T-helper 2 cell treated with Interferon-gamma antibody and Interleukin-4, amounts not matched to agents 100 ng/mL and 5 ng/mL, for 36 hours (primary cell): ENCODE results near the gene POGLUT2. TPM values are rescaled to one million over a fixed set of nuclear protein-coding genes. Genes with fewer than 3 reads are reported as not detected.
"Not testable (repeated sequence)": the region's sequence is repeated elsewhere in the genome, so short reads cannot be mapped to it uniquely, and the experiment has no call there.

Source experiments
- intact Hi-C: fragments of 100-400 bp; cut with micrococcal nuclease; formaldehyde crosslinking; loops from one replicate; pipeline ENCODE4 v1.15.1; 2023
- total RNA-seq: library from RNA; stranded (reverse); gene quantifications from 2 replicates; pipeline ENCODE4 v1.2.3, GENCODE V29; 2022

Gene POGLUT2
- total RNA-seq, 1 donor from 2014 or later: 13.4 TPM

GRCh38 chr13:102812611-102813287 is 14.0 kb upstream of the POGLUT2 start:
- intact Hi-C loops: no loop called here

DNA sequence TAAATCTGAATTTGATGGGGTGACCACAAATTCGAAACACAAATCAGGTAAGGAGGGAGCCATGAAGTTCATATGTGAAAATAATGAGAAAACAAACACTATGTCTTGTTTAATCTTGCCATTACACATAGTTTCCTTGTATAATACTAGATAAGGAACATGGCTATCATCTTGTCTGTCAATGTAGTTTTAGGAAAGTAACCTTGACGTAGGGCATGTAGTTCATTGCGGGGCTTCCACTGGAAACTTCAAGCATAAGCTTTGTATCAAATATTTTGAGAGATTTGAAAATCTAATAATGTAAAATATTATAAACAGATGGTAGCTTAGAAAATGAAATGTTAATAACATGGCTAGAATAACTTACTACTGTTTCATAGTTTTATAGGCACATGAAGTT is 8.9 kb upstream of the POGLUT2 start:
- intact Hi-C loops: no loop called here

DNA sequence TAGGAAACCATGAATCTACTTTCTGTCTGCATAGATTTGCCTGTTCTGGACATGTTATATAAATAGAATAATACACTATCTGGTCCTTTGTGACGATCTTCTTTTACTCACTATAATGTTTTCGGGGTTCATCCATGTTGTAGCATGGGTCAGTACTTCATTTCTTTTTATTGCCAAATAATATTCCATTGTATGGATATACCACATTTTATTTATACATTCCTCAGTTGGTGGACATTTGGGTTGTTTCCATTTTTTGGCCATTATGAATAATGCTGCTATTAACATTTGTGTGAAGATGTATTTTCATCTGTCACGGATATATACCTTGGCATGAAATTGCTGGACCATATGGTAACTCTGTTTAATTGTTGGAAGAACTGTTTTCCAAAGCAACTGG is 6.9 kb upstream of the POGLUT2 start:
- intact Hi-C loops: no loop called here

DNA sequence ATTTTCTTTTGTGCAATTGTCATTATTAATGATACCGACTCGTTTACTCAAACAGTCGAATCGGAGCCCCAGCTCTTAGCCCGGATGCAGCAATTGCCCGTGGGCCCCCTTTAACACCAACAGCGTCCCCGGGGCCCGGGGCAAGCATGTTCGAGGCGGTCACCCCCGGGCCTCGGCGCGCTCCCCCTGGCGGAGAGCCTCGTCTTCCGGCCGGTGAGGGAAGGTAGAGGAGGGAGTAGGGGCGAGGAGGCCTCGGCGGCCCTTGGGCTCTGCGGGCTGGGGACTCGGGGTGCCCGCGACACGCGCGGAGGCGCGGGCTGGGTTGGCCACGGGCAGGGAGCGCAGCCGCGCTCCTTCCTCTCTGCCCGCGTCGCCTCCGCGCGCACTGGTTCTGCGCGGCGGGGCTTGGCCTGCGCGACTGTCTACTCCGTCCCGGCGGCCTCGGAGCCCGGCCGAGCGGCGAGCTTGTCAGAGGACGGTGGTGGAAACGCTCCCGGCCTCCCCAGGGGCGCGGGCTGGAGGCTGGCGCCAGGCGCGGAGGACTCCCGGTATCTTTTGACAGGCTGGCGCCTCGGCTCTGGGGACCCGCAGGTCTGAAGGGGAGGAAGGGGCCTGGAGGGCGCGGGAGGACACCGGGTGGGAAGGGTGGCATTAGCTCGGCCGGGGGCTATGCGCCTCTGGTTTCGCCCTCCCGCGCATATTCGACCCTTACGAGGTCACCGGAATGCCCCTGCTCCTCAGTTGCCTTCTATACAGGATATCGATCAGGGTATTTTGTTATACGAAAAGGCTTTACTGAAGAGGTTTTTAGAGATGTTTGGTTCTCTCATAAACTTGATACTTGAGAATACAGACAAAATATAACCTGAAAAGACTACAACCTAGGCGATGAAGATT is 1.6 kb upstream of the POGLUT2 start:
- intact Hi-C loops: loop anchor here (1.0 to 2.0 kb wide), 6 partner anchors 14 to 208 kb away; partner anchors contain the start of gene TEX30

- intact Hi-C loops: loop anchor here (1.0 to 2.0 kb wide), 8 partner anchors 15 to 207 kb away; partner anchors contain the start of genes TEX30 and TPP2
Measured at GRCh38 chr13:102799426-102800144, 809 bp upstream of the POGLUT2 start.

DNA sequence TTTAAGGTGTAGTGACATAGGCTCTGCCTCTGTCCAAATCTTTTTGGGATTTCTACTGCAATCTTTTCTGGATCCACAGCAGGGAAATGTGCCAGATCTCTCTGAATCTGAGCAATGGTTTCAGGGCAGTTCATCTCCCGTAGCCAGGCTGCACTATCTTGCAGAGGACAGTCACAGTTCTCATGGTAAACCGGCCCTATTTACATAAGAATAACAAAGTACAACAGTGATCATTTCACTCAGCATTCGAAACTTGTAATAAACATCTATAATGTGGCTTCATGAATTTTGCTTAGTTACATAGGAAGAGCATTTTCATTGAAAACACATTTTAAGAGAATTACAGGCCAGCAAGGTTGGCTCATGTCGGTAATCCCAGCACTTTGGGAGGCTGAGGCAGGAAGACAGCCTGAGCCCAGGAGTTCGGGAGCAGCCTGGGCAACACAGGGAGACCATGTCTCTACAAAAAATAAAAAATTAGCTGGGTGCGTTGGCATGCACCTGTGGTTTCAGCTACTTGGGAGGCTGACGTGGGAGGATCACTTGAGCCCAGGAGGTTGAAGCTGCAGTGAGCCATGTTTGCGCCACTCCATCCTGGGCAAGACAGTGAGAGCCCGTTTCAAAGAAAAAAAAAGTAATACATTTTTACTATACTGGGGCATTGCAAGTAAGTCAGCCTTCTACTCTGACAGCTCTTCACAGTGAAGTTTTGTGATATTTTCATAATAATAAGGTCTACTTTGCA is 5.0 kb downstream of the POGLUT2 start:
- intact Hi-C loops: no loop called here

GRCh38 chr13:102792396-102792795 is 6.4 kb downstream of the POGLUT2 start:
- intact Hi-C loops: no loop called here

DNA sequence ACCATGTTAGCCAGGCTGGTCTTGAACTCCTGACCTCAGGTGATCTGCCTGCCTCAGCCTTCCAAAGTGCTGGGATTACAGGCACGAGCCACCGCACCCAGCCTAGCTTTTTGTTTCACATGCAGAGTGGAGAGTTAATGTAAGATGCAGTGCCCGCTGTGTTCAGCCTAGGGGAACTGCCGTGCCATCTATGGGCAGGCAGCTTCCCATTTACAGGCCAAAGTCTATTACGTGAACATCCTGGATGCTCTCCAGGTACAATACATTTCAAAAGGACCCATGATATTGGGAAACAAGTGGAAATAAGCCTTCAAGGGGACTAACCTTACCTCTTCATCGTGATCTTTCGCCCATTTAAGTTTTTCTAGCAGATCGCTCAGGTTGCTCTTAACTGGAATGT is 10.1 kb downstream of the POGLUT2 start:
- intact Hi-C loops: no loop called here

DNA sequence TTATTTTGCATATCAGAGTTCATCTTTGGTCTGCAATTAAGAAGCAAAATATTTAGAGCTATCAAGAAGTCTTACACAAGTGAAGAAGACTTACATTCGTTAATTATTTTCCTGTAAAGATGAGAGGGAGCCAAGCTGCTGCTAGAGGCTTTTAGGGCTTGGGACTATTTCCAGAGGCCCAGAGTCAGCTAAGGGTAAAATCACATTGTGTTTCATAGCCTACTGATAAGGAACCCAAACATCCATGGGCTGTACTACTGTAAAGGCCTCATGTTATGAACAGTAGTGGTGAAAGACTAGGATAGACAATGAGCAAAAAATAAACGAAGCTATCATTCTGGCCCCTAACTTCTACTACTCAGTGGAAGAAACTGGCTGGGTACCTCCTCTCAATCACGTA is 14.3 kb downstream of the POGLUT2 start:
- intact Hi-C loops: no loop called here

GRCh38 chr13:102781591-102781990 is 17.2 kb downstream of the POGLUT2 start:
- intact Hi-C loops: no loop called here

DNA sequence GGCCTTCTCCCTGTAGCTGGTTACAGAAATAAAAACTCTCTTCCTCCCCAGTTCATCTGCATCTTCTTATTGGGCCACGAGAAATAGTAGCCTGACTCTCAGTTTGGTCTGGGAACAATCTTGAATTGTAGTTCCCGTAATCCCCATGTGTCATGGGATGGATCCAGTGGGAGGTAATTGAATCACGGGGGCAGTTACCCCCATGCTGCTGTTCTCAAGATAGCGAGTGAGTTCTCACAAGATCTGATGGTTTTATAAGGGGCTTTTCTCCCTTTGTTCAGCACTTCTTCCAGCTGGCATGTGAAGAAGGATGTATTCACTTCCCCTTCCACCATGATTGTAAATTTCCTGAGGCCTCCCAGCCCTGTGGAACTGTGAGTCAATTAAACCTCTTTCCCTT is 18.1 kb downstream of the POGLUT2 start:
- intact Hi-C loops: not testable (repeated sequence)

DNA sequence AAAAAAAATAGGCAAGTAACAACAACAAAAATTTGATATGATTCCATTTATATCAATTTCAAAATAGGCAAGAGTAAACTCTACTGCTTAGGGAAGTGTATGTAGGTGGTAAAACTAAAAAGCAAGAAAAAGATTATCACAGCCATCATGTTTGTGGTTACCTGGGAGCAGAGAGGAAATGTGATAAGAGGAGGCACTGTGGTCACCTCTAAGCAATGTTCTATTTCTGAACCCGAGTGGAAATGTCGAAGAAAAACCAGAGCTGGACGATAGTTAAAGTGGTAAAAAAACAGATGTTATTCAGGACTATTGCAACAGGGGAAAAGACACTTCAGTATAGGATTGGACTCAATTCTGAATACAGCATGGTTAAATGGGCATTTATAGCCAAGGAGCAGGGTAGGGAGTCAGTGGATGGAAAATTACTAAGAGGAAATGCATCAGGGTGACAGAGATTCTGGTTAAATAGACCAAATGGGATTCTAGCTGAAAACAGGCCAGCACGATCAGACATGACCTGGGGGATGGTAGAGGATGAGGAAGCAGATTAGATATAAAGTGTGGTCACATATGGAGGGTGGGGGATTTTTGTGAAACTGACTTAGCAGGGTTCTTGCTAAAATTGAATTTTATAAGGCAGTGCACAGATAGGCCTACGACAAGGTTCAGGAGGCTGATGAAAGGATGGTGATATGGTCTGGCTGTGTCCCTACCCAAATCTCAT is 19.2 kb downstream of the POGLUT2 start:
- intact Hi-C loops: loop anchor here (1.0 kb wide), 3 partner anchors 21 to 183 kb away; partner anchors contain the start of gene TPP2

- intact Hi-C loops: no loop called here
Measured at GRCh38 chr13:102777736-102778135, 21.0 kb downstream of the POGLUT2 start.

DNA sequence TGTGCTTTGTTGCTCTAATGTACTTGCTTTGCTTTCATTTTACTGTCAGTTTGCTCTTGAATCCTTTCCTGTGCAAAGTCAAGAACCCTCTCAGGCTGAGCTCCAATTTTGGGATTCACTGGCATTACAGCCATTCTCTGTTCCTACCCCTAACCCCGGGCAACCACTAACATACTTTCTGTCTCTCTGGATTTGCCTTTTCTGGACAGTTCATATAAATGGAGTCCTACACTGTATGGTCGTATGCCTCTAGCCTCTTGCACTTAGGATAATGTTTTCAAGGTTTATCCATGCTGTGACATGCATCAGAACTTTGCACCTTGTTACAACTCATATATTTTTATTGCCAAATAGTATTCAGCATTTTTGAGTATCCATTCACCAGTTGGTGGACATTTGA is 22.5 kb downstream of the POGLUT2 start:
- intact Hi-C loops: no loop called here

DNA sequence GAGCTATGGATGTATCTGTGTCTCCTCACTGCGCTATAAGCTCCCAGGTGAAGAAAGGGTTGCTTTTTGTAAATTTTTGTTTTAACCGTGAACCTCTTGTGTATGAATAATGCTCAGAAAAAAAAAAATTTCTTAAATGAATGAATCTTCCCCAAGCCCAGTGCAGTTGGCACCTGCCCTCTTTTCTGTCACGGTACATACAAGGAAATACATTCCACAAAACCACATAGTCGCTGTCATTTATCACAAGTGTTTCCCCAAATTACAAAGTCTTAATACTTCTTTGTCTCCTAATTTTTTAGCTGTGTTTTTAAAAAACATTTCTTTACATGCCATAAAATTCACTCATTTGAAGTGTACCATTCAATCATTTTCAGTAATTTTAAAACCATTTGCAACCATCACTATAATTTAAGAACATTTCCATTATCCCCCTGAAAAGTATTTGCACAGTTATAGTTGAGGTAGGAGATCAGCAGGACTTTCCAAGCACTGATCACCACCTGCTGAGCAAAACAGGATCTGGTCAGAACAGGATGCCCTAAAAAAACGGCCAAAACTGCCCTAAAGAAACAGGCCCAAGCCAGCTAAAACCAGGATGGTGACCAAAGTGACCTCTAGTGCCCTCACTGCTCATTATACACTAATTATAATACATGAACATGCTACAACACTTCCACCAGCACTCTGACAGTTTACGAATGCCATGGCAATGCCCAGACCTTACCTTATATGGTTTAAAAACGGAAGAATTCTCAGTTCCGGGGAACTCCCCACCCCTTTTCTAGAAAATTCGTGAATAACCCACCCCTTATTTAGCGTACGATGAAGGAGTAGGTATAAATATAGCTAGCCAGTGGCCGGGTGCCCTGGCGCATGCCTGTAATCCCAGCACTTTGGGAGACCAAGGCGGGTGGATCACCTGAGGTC is 23.9 kb downstream of the POGLUT2 start:
- intact Hi-C loops: no loop called here

DNA sequence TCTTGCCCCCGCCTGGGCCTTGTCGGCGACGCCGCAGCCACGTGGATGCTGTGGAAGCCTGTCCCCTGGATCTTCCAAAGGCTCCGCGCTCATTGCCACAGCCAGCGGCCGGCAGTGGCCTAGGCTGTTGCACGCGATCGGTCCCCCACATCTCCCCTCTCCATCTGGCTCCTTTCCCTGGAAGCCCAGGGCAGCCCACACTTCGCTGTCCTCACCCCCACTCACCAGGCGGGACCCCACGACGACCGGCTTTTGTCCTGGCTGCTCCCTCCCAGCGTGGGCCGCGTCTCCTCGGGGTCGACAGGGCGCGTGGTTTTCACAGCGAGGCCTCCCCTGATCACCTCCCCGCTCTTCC is 24.6 kb downstream of the POGLUT2 start:
- intact Hi-C loops: no loop called here

DNA sequence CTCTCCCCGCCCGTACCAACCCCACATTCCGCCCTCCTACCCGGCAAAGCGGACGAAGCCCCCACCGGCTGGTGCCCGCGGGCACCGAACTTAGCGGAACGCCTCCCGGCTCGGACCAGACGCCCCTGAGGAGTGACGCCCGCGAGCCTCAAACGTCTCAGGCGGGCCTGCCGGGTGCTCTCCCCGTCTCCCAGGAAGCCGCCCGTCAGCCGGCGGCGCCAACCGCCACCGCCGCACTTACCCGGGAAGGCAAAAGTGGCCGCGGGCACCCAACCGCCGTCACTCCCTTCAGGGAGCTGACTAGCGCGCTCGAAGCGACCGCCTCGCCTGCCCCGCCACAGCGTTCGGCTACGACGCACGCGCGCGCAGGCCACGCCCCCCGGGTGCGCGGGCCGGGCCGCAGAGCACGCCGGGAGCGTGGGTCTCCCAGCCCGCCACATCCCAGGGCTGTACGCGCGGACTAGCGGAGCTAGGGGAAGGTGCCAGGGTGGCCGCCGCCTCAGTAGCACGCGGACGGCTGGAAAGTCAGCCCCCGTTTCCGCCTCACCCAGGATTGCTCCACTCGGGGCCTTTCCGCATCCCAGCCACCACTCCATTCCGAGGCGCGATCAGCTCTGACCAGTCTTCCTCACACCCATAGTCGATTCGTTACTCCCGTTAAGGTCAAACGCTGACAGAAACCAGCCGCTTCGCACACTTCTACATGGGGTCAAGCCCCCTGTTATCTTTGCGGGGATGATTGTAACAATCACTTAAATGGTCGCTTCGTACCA is 25.1 kb downstream of the POGLUT2 start, which contains the start of gene TEX30:
TEX30 (minus strand) TSS at position 346 of the 773 bp plus-strand sequence. CDS start 3,760 bp downstream, outside the sequence.
- intact Hi-C loops: loop anchor here (1.0 to 2.0 kb wide), 4 partner anchors 27 to 379 kb away; partner anchors contain the start of gene TPP2

DNA sequence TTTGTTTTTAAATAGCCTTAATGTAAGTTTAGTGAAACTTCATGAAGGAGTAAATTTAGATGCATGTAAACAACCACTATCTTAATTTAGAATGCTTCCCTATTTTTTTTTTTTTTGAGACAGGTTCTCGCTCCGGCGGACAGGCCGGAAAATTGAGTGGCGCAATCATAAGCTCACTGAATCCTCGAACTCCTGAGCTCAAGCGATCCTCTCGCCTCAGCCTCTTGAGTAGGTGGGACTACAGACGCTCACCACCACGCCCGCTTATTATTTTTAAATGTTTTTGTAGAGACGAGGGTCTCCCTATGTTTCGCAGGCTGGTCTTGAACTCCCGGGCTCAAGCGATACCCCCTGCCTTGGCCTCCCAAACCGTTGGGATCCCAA is 26.7 kb downstream of the POGLUT2 start:
- intact Hi-C loops: loop anchor here (2.0 kb wide), 1 partner anchor 377 kb away; no protein-coding TSS in a partner anchor
